DLD1 (cell line): ENCODE results near the gene CDC42EP5.

Source experiments
- in situ Hi-C: cut with HindIII; loops from 2 replicates; pipeline ENCODE4 v1.10.0; 2017; ENCODE audit warnings: low sequenced_read_pairs

Gene CDC42EP5

DNA sequence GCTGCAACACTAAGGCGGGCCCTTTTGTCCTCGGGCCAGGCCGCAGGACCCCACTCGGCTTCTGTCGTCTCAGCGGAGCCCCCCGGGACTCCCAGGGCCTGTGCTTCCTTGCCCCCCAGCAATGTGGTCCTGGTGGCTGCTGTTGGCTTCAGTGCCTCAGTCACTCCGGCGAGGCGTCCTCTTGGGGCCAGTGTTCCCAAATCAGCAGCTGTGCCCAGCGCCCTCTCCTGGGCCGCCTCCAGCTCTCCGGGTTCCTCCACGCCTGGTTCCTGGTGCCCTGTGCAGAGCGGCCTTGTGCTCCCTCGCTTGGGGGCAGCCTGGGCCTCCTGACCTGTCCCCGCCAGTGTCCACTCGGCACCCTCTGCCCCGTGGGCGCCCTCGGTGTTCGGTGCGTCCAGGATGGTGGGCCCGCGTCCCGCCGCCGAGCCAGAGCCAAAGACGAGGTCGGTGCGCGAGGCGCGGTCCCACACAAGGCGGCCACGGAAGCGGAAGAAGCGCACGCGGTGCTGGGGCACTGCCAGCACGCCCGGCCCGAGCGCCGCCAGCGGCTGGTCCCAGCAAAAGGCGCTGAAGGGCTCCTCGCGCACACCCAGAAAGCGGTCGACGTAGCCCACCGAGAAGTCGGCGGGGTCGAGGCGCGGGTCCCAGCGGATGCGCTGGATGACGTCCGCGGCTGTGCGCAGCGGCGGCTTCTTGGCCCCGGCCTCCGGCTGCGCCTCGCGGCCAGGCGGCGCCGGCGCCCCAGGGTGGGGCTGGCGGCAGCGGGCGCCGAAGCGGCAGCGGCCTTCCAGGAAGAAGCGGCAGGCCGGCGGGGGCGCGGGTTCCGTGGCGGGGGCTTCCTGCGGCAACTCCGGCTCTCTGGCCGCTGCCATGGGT is 10.2 kb downstream of the CDC42EP5 start:
- in situ Hi-C loops: no loop called here

DNA sequence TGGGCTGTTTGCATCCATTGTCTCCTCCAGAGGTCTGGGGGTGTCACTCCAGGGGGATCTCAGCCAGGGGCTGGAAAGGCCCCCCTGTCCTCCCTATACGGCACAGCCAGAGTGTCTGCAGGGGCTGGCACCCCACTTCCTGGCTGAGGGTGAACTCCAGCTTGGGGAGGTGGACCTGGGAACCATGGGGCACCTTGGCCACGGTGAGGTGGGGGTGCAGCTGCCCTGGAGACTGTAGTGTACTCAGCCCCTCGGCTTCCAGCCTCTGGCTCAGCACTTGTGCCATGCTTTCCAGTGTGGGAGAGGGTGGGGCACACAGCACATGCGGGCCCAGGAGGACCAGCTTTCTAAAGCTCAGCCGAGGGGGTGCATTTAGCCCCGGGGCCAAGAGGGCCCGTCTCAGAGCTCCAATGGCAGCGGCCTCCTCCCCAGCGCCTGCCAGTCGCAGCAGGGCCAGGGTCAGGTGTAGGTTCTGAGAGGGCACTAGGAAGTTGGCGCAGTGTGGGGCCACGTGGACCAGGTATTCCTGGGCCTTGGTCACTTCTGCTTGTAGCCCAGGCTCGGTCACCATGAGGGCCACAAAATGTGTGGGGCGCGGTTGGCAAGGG is 10.9 kb downstream of the CDC42EP5 start:
- in situ Hi-C loops: no loop called here

DNA sequence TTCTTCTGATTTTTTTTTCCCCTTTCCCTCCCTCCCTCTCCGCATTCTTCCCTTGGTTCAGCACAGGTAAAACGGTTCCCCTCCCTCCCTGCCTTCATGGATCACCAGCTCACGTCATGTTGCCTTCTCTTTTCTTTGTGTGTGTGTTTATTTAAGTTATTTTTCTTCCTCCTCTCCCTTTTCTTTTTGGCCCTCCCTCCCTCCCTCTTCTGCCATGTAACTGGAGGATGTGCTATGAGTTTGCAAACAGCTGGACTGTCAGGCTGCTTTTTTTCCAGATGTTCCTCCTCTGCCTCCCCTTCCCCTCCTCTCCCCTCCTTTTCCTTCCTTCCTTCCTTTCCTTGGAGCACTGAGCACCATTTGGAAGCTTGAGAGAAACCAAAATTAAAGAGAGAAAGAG is 11.5 kb downstream of the CDC42EP5 start:
- in situ Hi-C loops: no loop called here

DNA sequence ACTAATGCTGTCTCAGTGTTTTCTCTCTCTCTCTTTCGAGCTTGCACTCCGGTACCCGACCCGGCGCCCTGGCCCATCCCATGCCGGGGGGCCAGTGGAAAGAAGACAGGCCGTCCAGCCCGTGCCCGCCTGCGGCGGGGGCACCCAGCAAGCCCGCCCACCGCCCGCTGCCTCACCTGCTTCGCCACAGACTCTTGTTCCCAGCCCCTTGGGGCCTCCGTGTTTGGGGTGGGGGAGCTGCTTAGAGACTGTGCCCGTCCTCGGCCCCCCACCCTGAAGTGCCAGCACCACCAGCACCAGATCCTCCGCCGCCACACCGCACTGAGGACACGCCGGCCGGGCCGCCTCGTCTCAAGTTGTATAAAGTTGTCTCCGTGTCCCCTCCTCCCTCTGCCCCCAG is 11.9 kb downstream of the CDC42EP5 start:
- in situ Hi-C loops: no loop called here

DNA sequence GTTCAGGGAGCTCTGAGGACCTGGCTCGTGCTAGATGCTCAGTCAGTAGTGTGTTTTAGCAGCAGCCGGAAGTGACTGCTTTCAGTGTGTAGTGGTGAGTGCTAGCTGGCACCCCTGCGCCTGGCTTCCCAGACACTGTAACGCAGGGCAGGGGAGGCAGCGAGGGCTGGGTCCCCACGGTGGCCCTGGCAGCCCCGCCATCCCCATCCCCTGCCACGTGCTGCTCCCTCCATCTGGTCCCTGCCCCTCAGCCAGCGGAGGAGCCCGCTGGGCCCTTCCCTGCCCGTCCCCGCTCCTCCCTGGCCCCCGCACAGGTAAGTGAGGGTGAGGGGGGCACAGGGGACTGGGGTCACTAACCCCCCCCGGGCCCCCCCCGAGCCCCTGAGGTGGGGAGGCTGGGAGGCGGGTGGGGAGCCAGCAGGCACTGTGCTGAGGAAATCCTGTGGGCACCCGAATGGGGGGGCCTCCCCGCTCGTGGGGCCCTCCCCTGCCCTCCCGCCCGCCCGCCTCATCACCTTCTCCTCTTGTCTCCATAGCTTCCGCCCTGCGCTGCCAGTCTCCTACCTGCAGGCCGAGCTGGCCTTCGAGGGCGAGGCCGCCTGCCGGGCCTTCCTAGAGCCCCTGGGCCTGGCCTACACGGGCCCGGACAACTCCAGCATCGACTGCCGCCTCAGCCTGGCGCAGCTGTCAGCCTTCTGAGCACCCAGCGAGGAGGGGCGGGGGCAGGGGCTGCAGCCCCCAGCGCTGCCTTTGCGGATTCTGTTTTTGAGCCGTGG is 12.7 kb downstream of the CDC42EP5 start:
- in situ Hi-C loops: no loop called here

DNA sequence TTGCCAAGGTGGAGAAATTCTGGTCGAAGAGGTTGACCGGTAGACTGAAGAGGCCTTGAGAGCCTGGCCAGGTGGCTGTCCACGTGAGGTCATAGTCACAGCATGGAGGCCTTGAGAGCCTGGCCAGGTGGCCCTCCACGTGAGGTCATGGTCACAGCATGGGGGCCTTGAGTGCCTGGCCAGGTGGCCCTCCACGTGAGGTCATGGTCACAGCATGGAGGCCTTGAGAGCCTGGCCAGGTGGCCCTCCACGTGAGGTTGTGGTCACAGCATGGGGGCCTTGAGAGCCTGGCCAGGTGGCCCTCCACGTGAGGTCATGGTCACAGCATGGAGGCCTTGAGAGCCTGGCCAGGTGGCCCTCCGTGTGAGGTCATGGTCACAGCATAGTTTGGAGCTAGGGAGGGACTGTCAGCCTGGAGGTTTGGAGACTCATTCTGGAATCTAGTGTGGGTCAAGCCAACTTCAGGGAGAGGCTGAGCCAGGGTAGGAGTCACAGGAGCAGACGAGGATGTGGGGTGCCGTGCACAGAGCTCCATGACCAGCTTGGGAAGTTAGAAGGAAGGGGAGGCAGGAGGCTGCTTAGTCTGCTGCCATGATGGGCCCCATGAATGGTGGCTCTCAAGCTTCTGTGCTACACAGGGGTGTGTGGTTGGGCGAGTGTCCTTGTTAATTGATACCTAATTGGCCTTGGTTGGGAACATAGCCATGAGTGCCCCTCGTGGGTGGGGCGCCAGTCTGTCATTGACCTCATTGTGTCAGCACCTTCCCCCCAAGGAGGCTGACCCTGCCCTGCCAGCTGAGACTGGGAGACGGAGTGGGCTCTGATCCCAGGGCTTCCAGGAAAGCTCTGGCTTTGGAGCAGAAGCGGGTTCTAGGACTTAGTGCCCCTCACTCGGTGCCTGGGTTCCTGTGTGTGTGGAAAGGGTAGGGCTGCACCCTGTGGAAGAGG is 13.5 kb downstream of the CDC42EP5 start:
- in situ Hi-C loops: no loop called here

DNA sequence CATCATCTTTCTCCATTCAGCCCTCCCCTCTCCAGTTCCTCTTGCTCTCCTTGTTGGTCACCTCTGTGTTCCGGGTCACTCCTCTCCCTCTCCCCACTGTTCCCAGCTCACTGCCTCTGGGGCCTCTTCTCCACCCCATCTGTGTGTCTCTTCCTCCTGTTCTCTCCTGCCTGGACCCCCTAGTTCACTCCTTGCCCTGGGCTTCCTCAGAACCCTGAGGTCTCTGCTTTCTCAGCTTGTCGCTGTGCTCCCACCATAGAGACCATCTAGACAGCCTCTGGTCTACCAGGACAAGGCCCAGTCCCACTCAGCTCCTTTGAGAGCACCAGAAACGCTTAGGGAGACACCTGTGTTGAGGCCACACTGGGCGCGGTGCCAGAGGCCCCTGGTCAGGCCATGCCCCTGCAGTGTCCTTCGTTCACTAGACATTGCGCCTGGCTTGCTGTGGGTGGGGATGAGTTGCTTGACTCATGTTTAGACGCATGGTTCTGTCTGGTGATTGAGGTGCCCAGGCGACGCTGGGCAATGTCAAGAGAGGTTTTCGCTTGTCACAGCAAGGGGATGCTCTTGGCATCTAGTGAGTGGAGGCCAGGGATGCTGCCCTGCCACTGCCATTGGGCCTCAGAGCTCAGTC is 14.3 kb downstream of the CDC42EP5 start:
- in situ Hi-C loops: no loop called here

DNA sequence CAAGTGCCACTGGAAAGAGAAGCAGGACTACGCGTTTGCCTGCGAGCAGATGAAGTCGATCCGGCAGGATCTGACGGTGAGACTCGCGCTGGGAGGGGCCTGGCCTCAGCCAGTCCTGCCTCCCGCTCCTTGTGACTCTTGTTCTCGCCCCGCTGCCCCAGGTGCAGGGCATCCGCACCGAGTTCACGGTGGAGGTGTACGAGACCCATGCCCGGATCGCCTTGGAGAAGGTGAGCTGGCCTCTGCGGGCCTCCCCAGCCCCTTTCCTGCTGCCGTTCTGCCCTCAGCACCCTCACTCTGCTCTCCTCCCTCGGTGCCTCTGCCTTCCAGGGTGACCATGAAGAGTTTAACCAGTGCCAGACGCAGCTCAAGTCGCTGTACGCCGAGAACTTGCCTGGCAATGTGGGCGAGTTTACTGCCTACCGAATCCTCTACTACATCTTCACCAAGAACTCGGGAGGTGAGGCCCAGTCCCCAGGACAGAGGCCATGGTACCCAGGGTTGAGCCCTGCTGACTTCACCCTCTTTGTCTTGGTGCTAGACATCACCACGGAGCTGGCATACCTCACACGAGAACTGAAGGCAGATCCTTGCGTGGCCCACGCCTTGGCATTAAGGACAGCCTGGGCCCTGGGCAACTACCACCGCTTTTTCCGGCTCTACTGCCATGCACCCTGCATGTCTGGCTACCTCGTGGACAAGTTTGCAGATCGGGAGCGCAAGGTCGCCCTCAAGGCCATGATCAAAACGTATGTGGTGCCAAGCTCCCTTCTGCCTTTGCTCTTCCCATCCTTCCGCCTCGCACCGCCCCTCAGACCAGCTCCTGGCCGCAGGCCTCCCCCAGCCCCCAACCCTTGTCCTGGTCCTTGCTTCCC is 15.1 kb downstream of the CDC42EP5 start:
- in situ Hi-C loops: no loop called here

DNA sequence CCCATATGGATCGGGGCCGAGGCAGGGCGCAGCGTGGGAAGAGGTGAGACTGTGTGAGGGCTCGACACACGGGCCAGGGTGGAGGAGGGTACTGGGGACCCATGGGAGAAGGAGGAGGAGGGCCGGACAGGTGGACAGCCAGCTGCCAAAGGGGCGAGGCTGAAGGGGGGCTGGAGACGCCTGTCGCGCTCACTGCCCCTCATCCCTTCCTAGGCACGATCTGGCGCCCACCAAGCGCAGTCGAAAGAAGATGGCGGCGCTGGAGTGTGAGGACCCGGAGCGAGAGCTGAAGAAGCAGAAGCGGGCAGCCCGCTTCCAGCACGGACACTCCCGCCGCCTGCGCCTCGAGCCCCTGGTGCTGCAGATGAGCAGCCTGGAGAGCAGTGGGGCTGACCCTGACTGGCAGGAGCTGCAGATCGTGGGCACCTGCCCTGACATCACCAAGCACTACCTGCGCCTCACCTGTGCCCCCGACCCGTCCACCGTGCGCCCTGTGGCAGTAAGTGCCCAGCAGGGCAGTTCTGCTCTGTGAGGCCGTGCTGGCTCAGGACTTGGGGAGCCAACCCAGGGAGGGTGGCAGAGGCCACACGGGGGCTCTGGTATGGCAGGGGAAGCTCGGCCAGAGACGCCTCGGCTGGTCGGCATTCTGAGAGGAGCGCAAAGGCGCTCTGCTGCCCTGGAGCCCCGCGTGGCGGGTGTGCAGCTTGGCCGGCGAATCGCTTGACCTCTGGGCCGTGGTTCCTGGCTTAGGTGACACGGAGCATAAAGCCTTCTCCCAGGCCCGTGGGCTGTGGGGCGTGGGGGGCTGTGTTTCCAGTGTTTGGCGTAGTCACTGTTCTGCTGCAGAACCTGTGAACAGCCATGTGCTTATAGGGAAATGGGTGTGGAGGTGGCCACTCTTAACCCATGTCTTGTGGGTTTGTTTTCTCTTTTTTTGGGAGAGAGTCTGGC is 16.4 kb downstream of the CDC42EP5 start:
- in situ Hi-C loops: no loop called here

DNA sequence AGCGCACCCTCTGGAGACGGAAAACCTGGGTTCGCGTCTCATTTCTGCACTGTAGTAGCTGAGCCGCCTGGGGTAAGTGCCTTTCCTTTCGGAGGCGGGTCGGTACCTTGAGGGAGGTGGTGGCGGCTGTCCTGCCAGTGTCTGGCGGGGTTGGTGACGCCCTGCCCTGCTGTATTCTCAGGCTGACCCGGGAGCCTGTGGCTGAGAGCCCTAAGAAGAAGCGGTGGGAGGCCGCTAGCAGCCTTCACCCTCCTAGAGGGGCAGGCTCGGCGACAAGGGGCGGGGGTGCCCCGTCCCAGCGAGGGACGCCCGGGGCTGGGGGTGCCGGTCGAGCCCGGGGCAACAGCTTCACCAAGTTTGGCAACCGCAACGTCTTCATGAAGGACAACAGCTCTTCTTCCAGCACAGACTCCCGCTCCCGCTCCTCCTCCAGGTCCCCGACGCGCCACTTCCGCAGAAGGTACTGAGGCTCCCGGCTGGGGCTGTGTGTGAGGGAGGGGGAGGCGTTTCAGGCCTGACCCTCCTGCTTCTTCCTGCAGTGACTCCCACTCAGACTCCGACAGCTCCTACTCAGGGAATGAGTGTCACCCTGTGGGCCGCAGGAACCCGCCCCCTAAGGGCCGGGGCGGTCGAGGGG is 17.2 kb downstream of the CDC42EP5 start:
- in situ Hi-C loops: no loop called here

DNA sequence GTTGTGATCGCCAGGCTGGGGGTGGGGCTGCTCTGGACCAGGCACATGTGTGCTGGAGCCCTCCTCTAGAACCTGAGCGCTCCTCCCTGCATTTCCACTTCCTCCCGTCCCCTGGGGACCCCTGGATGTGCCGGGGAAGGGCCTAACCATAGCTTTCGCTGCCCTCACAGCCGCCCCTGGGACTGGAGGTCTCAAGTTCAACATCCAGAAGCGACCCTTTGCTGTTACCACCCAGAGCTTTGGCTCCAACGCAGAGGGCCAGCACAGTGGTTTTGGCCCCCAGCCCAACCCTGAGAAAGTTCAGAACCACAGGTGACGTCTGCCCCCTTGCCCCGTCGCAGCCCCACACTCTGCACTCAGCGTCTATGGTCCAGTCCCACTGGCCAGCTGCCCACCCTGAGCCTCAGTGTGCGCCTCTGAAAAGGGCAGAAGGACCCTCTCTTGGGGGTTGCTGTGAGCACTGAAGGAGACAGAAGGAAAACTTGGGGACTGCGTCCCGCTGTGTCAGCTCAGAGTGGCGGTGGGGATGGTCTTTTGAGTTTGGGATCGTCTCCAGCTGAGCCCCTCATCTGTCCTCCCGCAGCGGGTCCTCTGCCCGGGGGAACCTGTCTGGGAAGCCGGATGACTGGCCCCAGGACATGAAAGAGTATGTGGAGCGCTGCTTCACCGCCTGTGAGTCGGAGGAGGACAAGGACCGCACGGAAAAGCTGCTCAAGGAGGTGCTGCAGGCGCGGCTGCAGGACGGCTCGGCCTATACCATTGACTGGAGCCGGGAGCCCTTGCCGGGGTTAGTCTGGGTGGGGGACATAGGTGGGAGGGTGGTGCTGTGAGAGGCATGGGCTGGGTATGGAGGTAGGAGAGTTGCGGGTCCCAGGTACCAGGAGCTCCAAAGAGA is 18.1 kb downstream of the CDC42EP5 start:
- in situ Hi-C loops: no loop called here

DNA sequence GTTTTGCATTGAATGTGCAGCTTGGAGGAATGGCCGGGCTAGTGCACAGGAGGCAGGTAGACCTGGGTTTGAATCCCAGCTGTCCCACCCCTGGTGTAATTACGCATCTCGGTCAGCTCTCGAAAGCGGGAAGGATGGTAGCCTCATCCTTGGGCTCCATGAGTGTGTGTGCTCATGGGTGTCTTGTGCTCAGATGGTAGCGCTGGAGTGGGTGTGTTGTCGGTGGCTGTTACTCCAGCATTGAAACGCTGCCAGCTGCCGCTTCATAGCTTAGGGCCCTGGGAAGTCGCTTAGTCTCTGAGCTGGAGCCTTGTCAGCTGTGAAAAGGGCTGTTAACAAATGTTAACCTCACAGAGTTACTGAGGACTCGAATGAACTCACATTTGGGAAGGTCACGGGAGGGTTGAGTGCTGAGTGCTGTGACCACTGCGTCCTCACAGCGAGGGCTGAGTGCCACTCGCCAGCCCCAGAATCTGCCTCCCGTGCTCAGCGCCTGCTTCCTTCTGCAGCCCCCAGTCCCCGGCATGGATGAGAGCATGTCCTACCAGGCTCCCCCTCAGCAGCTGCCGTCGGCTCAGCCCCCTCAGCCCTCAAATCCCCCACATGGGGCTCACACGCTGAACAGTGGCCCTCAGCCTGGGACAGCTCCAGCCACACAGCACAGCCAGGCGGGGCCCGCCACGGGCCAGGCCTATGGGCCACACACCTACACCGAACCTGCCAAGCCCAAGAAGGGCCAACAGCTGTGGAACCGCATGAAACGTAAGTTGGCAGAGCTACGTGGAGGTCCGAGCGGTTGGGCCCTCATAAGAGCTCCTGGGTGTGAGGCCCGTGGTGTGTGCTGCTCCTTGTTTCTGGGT is 18.9 kb downstream of the CDC42EP5 start:
- in situ Hi-C loops: no loop called here

DNA sequence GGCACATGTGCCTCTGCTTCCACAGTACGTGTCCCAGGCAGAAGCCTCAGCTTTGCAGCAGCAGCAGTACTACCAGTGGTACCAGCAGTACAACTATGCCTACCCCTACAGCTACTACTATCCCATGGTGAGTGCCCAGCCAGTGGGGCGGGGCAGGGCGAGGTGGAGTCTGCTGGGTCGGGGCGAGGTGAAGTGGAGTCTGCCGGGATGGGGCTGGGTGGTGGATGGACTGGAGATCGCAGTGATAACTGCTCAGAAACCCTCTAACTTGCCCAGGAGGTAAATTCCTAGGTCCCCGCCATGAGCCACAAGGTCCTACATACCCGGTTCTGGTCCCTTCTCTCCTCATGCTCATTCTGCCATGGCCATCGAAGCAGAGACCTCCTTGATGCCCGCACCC is 20.5 kb downstream of the CDC42EP5 start:
- in situ Hi-C loops: no loop called here

DNA sequence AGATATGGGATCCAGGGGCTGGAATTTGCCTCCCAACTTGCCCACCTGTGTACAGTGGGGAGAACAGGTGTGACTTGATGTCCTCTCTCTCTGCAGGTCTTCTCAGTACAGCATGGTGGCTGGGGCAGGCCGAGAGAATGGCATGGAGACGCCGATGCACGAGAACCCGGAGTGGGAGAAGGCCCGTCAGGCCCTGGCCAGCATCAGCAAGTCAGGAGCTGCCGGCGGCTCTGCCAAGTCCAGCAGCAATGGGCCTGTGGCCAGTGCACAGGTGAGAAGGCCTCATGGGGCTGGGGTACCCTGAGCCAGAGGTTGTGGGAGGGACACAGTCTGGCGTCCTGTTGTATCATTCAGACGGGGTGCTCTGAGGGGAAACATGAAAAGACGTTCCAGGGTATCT is 21.1 kb downstream of the CDC42EP5 start:
- in situ Hi-C loops: no loop called here

DNA sequence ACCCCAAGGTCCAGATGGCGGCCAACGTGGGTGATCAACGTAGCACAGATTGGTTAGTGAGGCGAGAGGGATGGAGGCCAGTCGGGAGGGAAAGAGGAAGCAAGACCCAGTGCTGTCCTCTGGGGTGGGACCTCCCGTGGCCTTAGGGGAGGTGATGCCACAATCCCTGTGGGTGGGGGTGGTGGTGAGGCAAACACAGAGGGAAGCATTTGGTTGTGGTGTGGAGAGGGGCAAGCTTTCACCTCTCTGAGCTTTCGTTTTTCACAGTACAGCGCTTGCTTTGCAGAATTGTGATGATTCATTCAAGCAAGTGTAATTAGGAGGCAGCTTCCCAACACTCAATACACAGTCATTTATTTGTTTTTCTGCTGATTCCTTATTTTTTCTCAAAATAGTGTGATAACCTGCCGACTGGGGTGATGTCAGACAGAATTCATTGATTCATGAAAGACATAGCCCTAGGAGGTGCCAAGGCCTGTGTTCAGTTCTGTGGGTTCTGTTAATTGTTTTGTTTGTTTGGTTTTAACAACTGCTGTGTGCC is 21.7 kb downstream of the CDC42EP5 start:
- in situ Hi-C loops: no loop called here

DNA sequence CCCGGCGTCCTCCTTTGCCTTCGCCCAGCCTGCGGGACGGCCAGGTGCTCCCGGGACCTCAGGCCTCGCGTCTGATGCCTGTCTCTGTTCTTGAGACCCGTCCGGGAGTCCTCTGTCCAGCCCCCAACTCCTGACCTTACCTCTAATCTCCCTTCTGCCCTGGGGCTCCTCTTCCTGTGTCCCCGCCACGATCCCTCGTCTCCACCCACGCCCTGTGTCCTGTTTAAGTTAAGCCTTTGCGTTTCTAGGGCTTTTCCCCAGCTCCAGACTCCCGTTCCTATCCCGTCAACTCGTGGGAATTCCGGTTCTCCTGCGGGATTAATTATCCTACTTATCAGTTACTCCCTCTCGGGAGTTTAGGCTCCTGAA is 23.4 kb downstream of the CDC42EP5 start:
- in situ Hi-C loops: no loop called here
